OCI-LY3 (cell line): ENCODE results near the gene TEKT1.

Experiments used
- H2AFZ ChIP-seq: fragments of 200-600, 300-600 bp; shearing (Covaris generic); 2 replicates; pipeline ENCODE4 v1.6.0; 2014; ENCODE audit warnings: antibody characterized with exemption, low read depth, low read length
- H3K27ac ChIP-seq: fragments of 200-600, 300-600 bp; sonication (generic); 2 replicates; pipeline ENCODE4 v1.5.1; 2014; ENCODE audit warnings: mild to moderate bottlenecking, low read length, moderate library complexity, mixed read lengths
- H3K27me3 ChIP-seq: fragments of 200-600, 300-600 bp; sonication (generic); 2 replicates; pipeline ENCODE4 v1.6.1; 2014; ENCODE audit warnings: low read depth, low read length, mixed read lengths
- H3K36me3 ChIP-seq: fragments of 200-600, 300-600 bp; sonication (generic); replicated peaks from 2 replicates; pipeline ENCODE3; 2014; ENCODE audit warnings: low read depth, low read length, mixed read lengths
- H3K4me1 ChIP-seq: fragments of 300-600, 200-600 bp; sonication (generic); 2 replicates; pipeline ENCODE4 v1.6.1; 2014; ENCODE audit warnings: low read length, mixed read lengths
- H3K4me2 ChIP-seq: fragments of 200-600, 300-600 bp; sonication (generic); 2 replicates; pipeline ENCODE4 v1.6.1; 2014; ENCODE audit warnings: low read length, mixed read lengths
- H3K4me3 ChIP-seq: fragments of 300-600, 200-600 bp; sonication (generic); 2 replicates; pipeline ENCODE4 v1.5.1; 2014; ENCODE audit warnings: antibody characterized with exemption, mild to moderate bottlenecking, low read length, moderate library complexity
- H3K79me2 ChIP-seq: fragments of 300-600, 200-600 bp; shearing (Covaris generic); 2 replicates; pipeline ENCODE4 v1.6.1; 2014; ENCODE audit warnings: mild to moderate bottlenecking, low read length, mixed read lengths
- H3K9ac ChIP-seq: fragments of 300-600, 200-600 bp; shearing (Covaris generic); 2 replicates; pipeline ENCODE4 v1.6.0; 2014; ENCODE audit warnings: mild to moderate bottlenecking, low read length, moderate library complexity
- H3K9me3 ChIP-seq: fragments of 200-600, 300-600 bp; shearing (Covaris generic); 2 replicates; pipeline ENCODE4 v1.6.1; 2014; ENCODE audit warnings: low read length, mixed read lengths; ENCODE audit not compliant: insufficient read depth
- H4K20me1 ChIP-seq: fragments of 200-600, 300-600 bp; sonication (generic); 2 replicates; pipeline ENCODE4 v1.6.1; 2016; ENCODE audit warnings: low read length, mixed read lengths; ENCODE audit not compliant: insufficient read depth
- EZH2phosphoT487 ChIP-seq: fragments of 200-600 bp; shearing (Covaris generic); IDR thresholded peaks from 2 replicates; pipeline ENCODE4 v1.6.1; 2018; ENCODE audit warnings: antibody characterized with exemption, mixed run types, low read depth
- TF ChIP-seq, protein P1 (sequence below): fragments of 200-600, 300-600 bp; sonication (generic); IDR thresholded peaks from 2 replicates; pipeline ENCODE4 v1.5.1; 2014; ENCODE audit warnings: antibody characterized with exemption, low read length, low read depth

Gene TEKT1

DNA sequence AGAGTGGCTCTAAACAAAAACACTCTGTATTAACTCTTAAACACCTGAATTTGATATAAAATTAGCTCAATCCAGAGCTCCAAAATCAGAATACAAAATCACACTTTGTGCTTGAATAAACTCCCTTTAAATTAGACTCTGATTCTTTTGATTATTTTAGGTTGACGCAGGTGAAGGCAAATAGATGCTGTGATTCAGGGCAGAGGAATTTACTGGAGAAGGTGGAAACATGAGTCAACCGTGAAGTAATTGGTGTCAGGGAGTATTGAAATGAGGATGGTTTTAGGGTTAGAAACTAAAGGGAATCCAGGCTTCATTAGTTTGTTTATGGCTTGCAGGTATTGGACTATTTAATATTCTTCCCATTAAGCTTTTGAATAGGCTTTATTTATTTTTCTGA is 37.1 kb upstream of the TEKT1 start:
- Histone ChIP-seq H2AFZ (no peak overlapping the region), H3K4me3 (no peak overlapping the region), H3K27ac (no peak overlapping the region), H3K9ac (no peak overlapping the region), H3K9me3 (no peaks in the 10 kb centered on the region), H3K4me2 (no peak overlapping the region), H3K36me3 (no peaks in the 10 kb centered on the region), H3K27me3 (no peaks in the 10 kb centered on the region), H3K4me1 (no peaks in the 10 kb centered on the region), H3K79me2 (no peaks in the 10 kb centered on the region), H4K20me1 (no peaks in the 10 kb centered on the region)
- TF ChIP-seq, protein P1, sequence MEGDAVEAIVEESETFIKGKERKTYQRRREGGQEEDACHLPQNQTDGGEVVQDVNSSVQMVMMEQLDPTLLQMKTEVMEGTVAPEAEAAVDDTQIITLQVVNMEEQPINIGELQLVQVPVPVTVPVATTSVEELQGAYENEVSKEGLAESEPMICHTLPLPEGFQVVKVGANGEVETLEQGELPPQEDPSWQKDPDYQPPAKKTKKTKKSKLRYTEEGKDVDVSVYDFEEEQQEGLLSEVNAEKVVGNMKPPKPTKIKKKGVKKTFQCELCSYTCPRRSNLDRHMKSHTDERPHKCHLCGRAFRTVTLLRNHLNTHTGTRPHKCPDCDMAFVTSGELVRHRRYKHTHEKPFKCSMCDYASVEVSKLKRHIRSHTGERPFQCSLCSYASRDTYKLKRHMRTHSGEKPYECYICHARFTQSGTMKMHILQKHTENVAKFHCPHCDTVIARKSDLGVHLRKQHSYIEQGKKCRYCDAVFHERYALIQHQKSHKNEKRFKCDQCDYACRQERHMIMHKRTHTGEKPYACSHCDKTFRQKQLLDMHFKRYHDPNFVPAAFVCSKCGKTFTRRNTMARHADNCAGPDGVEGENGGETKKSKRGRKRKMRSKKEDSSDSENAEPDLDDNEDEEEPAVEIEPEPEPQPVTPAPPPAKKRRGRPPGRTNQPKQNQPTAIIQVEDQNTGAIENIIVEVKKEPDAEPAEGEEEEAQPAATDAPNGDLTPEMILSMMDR = no peak
- TF ChIP-seq EZH2phosphoT487 = no peak

DNA sequence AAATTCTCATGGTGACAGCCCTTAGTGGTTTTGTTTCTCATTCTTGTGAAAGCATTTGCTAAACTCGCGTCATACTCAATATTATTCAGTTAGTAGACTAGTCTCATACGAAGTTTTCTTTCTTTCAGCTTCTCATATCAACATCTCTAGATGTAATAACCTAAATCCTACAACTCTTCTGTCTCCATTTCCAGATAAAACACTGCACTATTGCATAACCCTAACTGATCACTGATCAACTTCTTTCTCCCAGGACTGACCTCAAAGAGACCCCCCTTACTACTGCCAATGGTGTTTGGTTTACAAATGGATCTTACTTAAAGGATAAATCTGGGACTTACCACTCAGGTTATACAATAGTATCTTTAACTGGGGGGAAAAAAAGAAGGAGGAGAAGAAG is 36.3 kb upstream of the TEKT1 start:
- Histone ChIP-seq H3K4me1 (no peaks in the 10 kb centered on the region), H3K79me2 (0 out of 2 replicates have a peak, but pooled peaks cover under 1% of the 10 kb centered on the region), H2AFZ (no peak overlapping the region), H3K27me3 (no peaks in the 10 kb centered on the region), H3K9me3 (no peaks in the 10 kb centered on the region), H3K4me2 (no peak overlapping the region), H3K27ac (no peak overlapping the region), H3K4me3 (no peak overlapping the region), H3K9ac (no peak overlapping the region), H4K20me1 (no peaks in the 10 kb centered on the region), H3K36me3 (no peaks in the 10 kb centered on the region)
- TF ChIP-seq, protein P1 = no peak
- TF ChIP-seq EZH2phosphoT487 = no peak

DNA sequence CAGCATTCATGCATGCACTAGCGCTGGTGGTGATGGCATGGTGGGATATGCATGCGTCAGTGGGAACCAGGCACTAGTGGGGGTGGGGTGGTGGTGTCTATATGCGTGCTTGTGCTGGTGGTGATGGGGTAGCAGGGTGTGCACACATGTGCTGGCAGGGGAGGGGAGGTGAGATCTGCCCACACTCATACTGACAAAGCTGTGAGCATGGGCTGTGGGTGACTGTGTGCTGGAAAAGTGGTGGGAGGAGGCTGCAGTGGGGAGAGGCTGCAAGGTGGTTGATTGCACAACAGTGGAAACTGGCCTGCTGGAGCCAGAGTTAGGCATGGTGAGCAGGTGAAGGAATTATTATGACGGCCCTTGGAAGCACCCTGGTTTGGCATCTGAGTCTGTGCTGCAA is 31.3 kb upstream of the TEKT1 start:
- no peak for TF ChIP-seq EZH2phosphoT487
- TF ChIP-seq, protein P1 = no peak
- Histone ChIP-seq H4K20me1 (peaks cover 4% of the 10 kb centered on the region; the same call in 1 of the 2 replicates), H3K4me3 (no peak overlapping the region), H3K9ac (no peak overlapping the region), H3K27me3 (no peaks in the 10 kb centered on the region), H3K79me2 (peaks cover 40% of the 10 kb centered on the region), H3K4me1 (no peaks in the 10 kb centered on the region), H3K9me3 (no peaks in the 10 kb centered on the region), H3K4me2 (no peak overlapping the region), H3K36me3 (no peaks in the 10 kb centered on the region), H2AFZ (no peak overlapping the region), H3K27ac (no peak overlapping the region)

DNA sequence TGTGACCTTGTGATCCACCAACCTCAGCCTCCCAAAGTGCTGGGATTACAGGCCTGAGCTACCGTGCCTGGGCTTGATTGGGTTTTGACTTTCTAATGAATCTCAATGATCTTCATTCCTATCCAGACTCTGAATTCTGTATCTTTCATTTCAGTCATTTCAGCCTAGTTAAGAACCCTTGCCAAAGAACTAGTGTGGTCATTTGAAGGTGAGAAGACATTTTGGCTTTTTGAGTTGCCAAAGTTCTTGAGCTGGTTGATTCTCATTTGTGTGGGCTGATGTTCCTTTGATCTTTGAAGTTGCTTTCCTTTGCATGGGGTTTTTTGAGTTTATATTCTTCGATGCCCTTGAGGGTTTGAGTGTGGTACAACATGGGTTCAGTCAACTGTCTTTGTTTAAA is 30.6 kb upstream of the TEKT1 start:
- Histone ChIP-seq H4K20me1 (peaks cover 4% of the 10 kb centered on the region; the same call in 1 of the 2 replicates), H3K27ac (no peak overlapping the region), H3K4me1 (no peaks in the 10 kb centered on the region), H2AFZ (no peak overlapping the region), H3K27me3 (no peaks in the 10 kb centered on the region), H3K4me3 (no peak overlapping the region), H3K79me2 (peaks cover 47% of the 10 kb centered on the region), H3K36me3 (no peaks in the 10 kb centered on the region), H3K9ac (no peak overlapping the region), H3K9me3 (no peaks in the 10 kb centered on the region), H3K4me2 (no peak overlapping the region)
- TF ChIP-seq, protein P1 = no peak
- TF ChIP-seq EZH2phosphoT487 = no peak
